Measurements from ENCODE around the gene NIPA2. TPM values are rescaled to one million over a fixed set of nuclear protein-coding genes. Genes with fewer than 3 reads are reported as not detected.

Gene NIPA2
- total RNA-seq, 1 donor from 2014 or later: 72.9 TPM

GRCh38 chr15:22831473-22831872 lies 7.0 kb upstream of the NIPA2 start:
- no peak for DNase-seq (ENCODE audit: extremely low read depth, low read depth, low spot score)

DNA sequence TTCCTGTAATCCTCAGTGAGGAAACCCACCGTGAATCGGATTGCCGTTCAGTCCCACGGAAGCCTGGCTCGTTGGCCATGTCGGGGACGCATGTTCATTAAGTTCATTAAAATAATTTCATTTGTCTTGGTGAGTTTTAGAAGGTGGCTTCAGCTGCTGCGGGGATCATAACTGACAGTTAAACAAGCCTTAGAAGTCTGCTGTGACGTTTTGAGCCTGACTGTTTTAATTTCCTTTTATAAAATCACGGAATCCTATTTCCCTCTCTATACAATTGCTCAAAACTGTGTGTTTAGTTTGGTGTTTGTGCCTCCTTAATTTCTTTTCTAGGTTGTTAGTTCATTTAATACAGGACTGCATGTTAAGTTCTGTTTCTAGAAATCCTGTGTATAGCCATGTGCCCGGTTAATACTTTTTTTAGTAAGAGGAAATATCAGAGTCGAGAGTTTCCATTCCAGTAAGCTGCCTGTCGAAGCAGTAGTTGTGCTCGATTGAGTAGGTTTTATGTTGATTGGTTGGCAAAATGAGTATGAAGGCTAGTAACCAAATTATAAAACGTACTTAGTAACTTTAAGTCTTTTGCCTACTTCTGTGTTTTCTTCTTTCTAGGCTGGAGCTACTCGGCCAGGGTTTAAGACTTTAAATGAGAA lies 705 bp downstream of the NIPA2 start:
- no peak for DNase-seq (ENCODE audit: extremely low read depth, low read depth, low spot score)

DNA sequence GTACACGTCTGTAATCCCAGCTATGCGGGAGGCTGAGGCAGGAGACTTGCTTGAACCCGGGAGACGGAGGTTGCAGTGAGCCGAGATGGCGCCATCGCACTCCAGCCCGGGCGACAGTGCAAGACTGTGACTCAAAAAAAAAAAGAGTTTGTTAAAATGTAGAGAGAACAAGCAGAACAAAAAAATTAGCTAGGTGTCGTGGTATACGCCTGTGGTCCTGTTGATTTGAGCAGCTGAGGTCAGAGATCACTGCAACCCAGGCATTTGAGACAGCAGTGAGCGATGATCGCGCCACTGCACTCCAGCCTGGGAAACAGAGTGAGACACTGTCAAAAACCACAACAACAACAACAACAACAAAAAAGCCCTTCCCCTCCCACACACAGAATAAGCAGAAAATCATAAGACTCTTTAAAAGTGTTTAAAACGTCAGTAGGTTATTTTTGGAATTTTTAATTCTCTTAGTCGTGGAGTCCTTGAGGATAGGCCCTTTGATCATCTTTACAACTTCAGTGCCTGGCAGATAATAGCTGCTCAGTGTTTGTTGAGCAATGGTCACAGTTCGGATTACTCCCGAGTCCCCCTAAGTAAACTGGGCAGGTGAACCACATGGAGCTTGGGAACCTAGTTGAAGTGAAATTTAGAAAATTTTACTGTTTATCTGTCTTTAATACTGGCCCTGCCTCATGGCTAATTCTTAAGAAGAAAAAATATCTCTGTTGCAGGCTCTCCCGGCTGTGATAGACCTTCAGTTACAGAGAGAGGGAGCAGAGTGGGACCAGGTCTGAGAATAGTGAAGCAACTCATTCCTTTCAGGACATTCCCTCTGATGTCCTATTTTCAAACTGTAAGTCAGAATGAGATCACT lies 6.2 kb downstream of the NIPA2 start:
- DNase-seq (ENCODE audit: extremely low read depth, low read depth, low spot score): no peak

- DNase-seq (ENCODE audit: extremely low read depth, low read depth, low spot score): no peak
Observed at GRCh38 chr15:22845289-22845900, 6.9 kb downstream of the NIPA2 start.

DNA sequence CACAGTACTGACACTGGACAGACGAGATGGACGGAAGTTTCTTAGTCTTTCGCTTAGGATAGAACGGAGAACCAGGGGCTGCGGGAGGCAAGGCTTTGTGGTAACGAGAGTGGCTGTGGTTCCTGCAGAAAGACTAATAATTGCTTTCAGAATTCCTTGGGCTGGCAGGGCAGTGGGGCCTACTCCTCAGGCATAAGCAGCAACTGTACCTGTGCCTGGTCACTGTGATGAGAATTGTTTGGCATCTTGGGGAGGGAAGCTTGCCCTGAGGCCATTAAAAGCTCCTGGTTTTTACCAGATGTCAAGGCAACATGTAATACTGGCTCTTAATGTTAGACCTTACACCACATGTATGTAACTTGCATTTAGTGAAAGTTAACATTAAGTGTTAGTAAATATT lies 7.6 kb downstream of the NIPA2 start:
- DNase-seq (ENCODE audit: extremely low read depth, low read depth, low spot score): no peak

GRCh38 chr15:22850055-22850454 lies 11.6 kb downstream of the NIPA2 start:
- no peak for DNase-seq (ENCODE audit: extremely low read depth, low read depth, low spot score)

DNA sequence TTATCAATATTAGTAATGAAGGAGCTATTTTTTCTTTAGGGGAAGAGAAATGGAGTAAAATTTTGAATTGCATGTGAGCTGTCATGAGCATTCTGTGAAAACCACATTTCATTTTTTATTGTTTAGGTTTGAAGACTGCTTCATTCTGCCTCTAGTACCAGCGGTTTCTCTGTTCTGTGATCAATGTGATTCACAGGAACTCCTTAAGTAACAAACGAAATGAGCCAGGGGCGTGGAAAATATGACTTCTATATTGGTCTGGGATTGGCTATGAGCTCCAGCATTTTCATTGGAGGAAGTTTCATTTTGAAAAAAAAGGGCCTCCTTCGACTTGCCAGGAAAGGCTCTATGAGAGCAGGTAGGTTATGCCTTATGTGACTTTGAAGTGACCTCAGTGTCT lies 13.0 kb downstream of the NIPA2 start:
- DNase-seq (ENCODE audit: extremely low read depth, low read depth, low spot score): no peak

- no peak for DNase-seq (ENCODE audit: extremely low read depth, low read depth, low spot score)
Observed at GRCh38 chr15:22855791-22856190, 17.3 kb downstream of the NIPA2 start.

DNA sequence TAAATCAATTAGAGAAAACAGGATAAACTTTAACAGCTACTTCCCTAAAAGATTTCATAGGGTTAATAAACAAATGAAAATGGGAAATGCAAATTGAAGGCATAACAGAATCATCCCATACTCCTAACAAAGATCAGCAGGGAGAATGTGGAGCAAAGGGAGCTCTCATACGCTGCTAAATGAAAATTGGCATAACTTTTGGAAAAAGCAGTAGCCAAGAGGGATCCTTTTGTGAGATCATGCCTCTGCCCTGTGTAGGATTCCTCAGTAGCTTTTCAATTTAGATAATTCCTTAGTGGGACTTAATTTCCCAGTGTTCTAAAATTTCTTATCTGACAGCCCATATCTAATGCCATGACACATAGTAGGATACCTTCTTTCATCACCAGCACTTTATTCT lies 18.2 kb downstream of the NIPA2 start:
- DNase-seq (ENCODE audit: extremely low read depth, low read depth, low spot score): no peak

GRCh38 chr15:22861161-22861560 lies 22.7 kb downstream of the NIPA2 start:
- no peak for DNase-seq (ENCODE audit: extremely low read depth, low read depth, low spot score)

- DNase-seq (ENCODE audit: extremely low read depth, low read depth, low spot score): no peak
Observed at GRCh38 chr15:22863356-22863755, 24.9 kb downstream of the NIPA2 start.

GRCh38 chr15:22866079-22866478 lies 27.6 kb downstream of the NIPA2 start:
- no peak for DNase-seq (ENCODE audit: extremely low read depth, low read depth, low spot score)

DNA sequence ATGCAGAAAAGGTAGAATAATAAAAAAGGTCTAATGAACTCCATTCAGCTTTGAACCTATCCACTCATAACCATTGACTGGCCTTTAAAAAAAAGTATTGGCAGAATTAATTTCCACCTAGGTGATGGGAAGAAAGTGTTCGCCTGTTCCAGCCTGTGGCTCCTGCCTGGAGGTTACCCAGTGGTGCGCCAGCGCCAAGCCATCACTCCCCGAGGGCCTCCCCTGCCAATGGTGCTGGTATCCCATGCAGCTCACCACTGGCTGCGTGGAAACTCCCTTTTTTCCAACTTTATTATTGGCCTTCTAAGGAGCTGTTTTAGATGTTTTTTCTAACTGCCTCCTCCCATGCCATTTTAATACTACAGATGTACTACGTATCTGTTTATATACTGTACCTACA lies 29.4 kb downstream of the NIPA2 start:
- no peak for DNase-seq (ENCODE audit: extremely low read depth, low read depth, low spot score)

- DNase-seq (ENCODE audit: extremely low read depth, low read depth, low spot score): no peak
Observed at GRCh38 chr15:22868495-22868894, 30.0 kb downstream of the NIPA2 start.

DNA sequence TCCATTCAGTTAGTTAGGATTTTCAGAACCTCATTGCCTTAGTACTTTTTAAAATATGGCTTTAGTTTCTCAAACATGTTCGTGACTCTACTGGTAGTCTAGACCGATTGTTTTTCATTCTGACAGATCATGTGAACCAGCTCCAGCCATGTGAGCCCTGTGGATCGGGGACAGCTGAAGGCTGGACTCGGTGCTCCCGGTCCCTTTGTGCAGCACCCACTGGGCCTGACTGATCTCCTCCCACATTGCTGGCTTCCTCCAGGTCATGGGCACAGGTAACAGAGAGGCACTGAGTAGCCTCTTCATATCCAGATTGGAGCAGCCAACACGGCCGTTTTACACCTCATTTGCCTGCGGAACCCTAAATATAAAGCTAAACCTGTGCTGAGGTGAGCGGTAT lies 30.5 kb downstream of the NIPA2 start:
- no peak for DNase-seq (ENCODE audit: extremely low read depth, low read depth, low spot score)

DNA sequence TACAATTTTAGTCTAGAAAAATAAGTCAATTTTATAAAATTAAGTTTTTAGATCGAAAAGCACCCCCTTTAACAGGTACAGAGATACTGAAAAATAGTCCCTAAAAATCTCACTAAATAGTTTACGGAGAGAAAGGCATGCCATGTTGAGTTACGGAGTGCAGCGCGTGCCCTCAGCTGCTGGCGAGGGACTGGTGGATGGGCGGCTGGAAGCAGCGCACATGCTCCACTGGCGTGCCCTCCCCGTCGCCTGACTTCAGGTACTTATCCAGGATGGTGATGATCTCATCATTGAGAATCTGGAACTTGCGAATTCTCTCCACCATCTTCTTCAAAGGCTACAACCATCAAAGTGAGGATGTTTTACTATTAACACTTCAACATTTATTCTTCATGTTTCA lies 31.4 kb downstream of the NIPA2 start:
- no peak for DNase-seq (ENCODE audit: extremely low read depth, low read depth, low spot score)

GRCh38 chr15:22870865-22871264 lies 32.4 kb downstream of the NIPA2 start:
- DNase-seq (ENCODE audit: extremely low read depth, low read depth, low spot score): no peak

- DNase-seq (ENCODE audit: extremely low read depth, low read depth, low spot score): no peak
Observed at GRCh38 chr15:22871481-22872086, 33.1 kb downstream of the NIPA2 start.

DNA sequence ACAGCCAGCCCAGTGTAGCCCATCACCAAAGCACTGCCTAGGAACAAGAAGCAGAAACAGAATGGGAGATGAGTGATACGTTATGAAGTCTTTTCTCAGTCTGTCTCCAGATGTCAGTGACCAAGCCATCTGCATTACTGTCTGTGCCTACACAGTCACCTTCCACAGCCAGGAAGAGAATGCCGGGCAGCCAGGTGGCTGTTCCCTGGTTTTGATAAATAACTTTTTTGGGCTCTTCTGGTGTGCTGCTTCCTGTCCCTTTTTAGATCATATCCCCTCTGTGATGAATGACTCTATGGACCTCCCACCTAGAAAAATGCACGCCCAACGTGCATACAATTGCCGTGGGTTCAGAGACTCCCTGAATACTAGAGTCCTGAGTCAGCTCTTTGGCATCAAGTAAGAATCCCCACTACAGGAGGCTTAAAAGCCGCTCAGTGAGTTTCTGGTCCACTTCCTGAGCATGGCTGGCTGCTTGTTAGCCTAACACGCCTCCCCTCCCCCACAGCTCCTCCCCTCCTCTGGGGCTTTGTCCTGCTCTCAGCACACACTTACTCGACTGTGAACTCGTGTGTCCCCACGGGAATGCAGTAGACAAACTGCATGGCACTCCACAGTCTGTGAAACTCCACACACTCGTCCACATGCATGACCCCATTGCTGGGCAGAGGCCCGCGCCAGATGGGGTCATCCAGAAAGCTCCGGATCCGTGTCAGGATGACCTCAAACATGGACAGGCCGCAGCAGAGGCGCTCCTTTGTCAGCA lies 34.7 kb downstream of the NIPA2 start:
- no peak for DNase-seq (ENCODE audit: extremely low read depth, low read depth, low spot score)

GRCh38 chr15:22873841-22874240 lies 35.4 kb downstream of the NIPA2 start:
- no peak for DNase-seq (ENCODE audit: extremely low read depth, low read depth, low spot score)

DNA sequence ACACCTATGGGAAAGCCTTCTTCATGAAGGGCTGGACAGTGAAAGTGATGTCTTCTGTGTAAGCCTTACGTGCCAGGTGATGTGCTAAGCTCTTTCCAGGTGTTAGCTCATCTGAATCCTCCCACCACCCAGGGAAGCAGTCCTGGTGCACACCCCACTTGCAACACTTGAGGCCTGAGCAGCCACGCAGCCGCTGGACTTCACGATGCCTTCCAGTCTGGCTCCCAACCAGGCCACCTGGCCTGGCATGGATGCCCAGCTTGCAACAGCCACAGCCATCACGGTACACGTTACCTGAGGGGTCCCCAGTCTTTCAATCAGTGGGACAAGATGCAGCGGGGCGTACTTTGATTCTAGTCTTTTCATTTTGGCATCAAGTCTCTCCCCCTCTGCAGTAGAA lies 35.8 kb downstream of the NIPA2 start:
- DNase-seq (ENCODE audit: extremely low read depth, low read depth, low spot score): no peak
